ENCODE data around the gene ZNF740.

GRCh38 chr12:53159195-53159839 is 21.2 kb upstream of the ZNF740 start:
- peak; percentile 97 for TF ChIP-seq CTCF (conservative IDR thresholded peaks at IDR 0.05)
- TF ChIP-seq EZH2 (IDR thresholded peaks at IDR 0.05; ENCODE audit: low read depth) = no peak

Measured in PC-9 (cell line).